ENCODE results near the gene TSC2. TPM values are rescaled to one million over a fixed set of nuclear protein-coding genes. Genes with fewer than 3 reads are reported as not detected.

TSC2 gene
- total and polyA plus RNA-seq, 4 donors: 36.5 to 146 (median 72.7) TPM

GRCh38 chr16:2040041-2040786 lies 7.6 kb upstream of the TSC2 start:
- no peak for ATAC-seq (ENCODE audit: insufficient read depth, low FRiP score)
- Histone ChIP-seq H3K27me3 (ENCODE audit: control insufficient read depth in 3 of 3, insufficient read depth in 3 of 3, low read length in 2 of 3) (no peaks in the 10 kb centered on the region), H3K36me3 (ENCODE audit: control insufficient read depth in 4 of 4, insufficient read depth in 4 of 4, low read length in 4 of 4) (peaks cover 0 to 20% (median 12%) of the 10 kb centered on the region in 4 donors), H3K9ac (ENCODE audit: insufficient read depth in 1 of 2, low read length in 2 of 2) (no peak overlapping the region), H3K9me3 (ENCODE audit: control insufficient read depth in 4 of 4, insufficient read depth in 3 of 4, low read length in 3 of 4) (no peaks in the 10 kb centered on the region), H3K4me3 (no peak overlapping the region), H3K27ac (ENCODE audit: low read depth in 1 of 2, low read length in 1 of 2) (peak overlapping the region; percentile 70 to 89), H3K4me1 (ENCODE audit: control insufficient read depth in 5 of 5, insufficient read depth in 5 of 5, low read length in 5 of 5) (peaks cover 3 to 81% (median 67%) of the 10 kb centered on the region in 5 donors)
- DNase-seq: no peak
- WGBS, 2 donors: 68 to 71% methylated on average over 24 of the region's 24 CpGs
- no peak for TF ChIP-seq CTCF (IDR thresholded peaks at IDR 0.05; ENCODE audit: control extremely low read depth, extremely low read depth)

- Histone ChIP-seq H3K4me1 (ENCODE audit: control insufficient read depth in 5 of 5, insufficient read depth in 5 of 5, low read length in 5 of 5) (peaks cover 3 to 76% (median 70%) of the 10 kb centered on the region in 5 donors), H3K4me3 (no peak overlapping the region), H3K27me3 (ENCODE audit: control insufficient read depth in 3 of 3, insufficient read depth in 3 of 3, low read length in 2 of 3) (no peaks in the 10 kb centered on the region), H3K9ac (ENCODE audit: insufficient read depth in 1 of 2, low read length in 2 of 2) (no peak overlapping the region), H3K27ac (ENCODE audit: low read depth in 1 of 2, low read length in 1 of 2) (peak overlapping the region in 1 of 2 donors; percentile 89), H3K36me3 (ENCODE audit: control insufficient read depth in 4 of 4, insufficient read depth in 4 of 4, low read length in 4 of 4) (peaks cover 0 to 20% (median 12%) of the 10 kb centered on the region in 4 donors), H3K9me3 (ENCODE audit: control insufficient read depth in 4 of 4, insufficient read depth in 3 of 4, low read length in 3 of 4) (no peaks in the 10 kb centered on the region)
- no peak for TF ChIP-seq CTCF (IDR thresholded peaks at IDR 0.05; ENCODE audit: control extremely low read depth, extremely low read depth)
- WGBS, 2 donors: 62 to 78% methylated on average over 20 of the region's 20 CpGs
- no peak for ATAC-seq (ENCODE audit: insufficient read depth, low FRiP score)
- DNase-seq: no peak
Observed at GRCh38 chr16:2040787-2041522, 6.8 kb upstream of the TSC2 start.

GRCh38 chr16:2042171-2042985 lies 5.4 kb upstream of the TSC2 start:
- Histone ChIP-seq H3K36me3 (ENCODE audit: control insufficient read depth in 4 of 4, insufficient read depth in 4 of 4, low read length in 4 of 4) (peaks cover 0 to 14% (median 5%) of the 10 kb centered on the region in 4 donors), H3K9me3 (ENCODE audit: control insufficient read depth in 4 of 4, insufficient read depth in 3 of 4, low read length in 3 of 4) (no peaks in the 10 kb centered on the region), H3K4me3 (no peak overlapping the region), H3K27ac (ENCODE audit: low read depth in 1 of 2, low read length in 1 of 2) (peak overlapping the region in 1 of 2 donors; percentile 89), H3K27me3 (ENCODE audit: control insufficient read depth in 3 of 3, insufficient read depth in 3 of 3, low read length in 2 of 3) (no peaks in the 10 kb centered on the region), H3K4me1 (ENCODE audit: control insufficient read depth in 5 of 5, insufficient read depth in 5 of 5, low read length in 5 of 5) (peaks cover 3 to 75% (median 62%) of the 10 kb centered on the region in 5 donors), H3K9ac (ENCODE audit: insufficient read depth in 1 of 2, low read length in 2 of 2) (no peak overlapping the region)
- DNase-seq (peak in 2 of 3 donors; percentile 63 to 66), ATAC-seq (ENCODE audit: insufficient read depth, low FRiP score) (peak; percentile 35)
- no peak for TF ChIP-seq CTCF (IDR thresholded peaks at IDR 0.05; ENCODE audit: control extremely low read depth, extremely low read depth)
- 51 to 74% methylated on average over 19 to 22 of the region's 22 CpGs for WGBS, 2 donors
